Body of pancreas (tissue), 4 donors: ENCODE data around the gene RNPEPL1.

Source experiments
- POLR2A ChIP-seq, 3 donors: fragments of 450-650 bp; IDR thresholded peaks; one replicate each; pipeline ENCODE4 v1.6.1; 2016; ENCODE audit warnings: antibody characterized with exemption in 3 of 3, mild to moderate bottlenecking in 2 of 3
- TF ChIP-seq, protein P1 (sequence below), 7 experiments: fragments of 450-650 bp in 4 of 7; fragments of 200-600 bp in 3 of 7; sonication (generic) in 3 of 7; IDR thresholded peaks; one replicate each; pipeline ENCODE4 v1.5.1; 2016 to 2019; ENCODE audit warnings: antibody characterized with exemption in 7 of 7

DNA sequence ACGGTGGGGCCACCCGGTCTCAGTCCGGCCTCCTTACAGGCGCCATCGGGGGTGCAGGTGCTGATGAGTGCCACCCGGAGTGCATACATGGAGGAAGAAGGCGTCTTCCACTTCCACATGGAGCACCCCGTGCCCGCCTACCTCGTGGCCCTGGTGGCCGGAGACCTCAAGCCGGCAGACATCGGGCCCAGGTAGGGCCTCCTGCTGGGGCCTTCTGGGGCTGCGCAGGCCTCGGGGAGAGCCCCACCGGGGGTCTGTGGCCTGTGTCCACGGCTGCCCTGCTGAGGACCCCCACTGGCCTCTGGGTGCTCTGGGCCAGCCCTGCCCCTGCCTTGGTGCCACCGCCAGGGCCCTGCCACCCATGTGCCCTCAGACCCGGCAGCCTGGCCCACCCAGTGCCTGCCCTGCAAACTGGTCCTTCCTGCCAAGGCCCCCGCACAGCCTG, 4.8 kb downstream of the RNPEPL1 start:
- TF ChIP-seq, protein P1, sequence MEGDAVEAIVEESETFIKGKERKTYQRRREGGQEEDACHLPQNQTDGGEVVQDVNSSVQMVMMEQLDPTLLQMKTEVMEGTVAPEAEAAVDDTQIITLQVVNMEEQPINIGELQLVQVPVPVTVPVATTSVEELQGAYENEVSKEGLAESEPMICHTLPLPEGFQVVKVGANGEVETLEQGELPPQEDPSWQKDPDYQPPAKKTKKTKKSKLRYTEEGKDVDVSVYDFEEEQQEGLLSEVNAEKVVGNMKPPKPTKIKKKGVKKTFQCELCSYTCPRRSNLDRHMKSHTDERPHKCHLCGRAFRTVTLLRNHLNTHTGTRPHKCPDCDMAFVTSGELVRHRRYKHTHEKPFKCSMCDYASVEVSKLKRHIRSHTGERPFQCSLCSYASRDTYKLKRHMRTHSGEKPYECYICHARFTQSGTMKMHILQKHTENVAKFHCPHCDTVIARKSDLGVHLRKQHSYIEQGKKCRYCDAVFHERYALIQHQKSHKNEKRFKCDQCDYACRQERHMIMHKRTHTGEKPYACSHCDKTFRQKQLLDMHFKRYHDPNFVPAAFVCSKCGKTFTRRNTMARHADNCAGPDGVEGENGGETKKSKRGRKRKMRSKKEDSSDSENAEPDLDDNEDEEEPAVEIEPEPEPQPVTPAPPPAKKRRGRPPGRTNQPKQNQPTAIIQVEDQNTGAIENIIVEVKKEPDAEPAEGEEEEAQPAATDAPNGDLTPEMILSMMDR (IDR thresholded peaks at IDR 0.05), result no peak
- no peak for TF ChIP-seq POLR2A (IDR thresholded peaks at IDR 0.05)
